HG03175 (cell line): ENCODE data around the gene TRABD.

Experiments
- ATAC-seq: cut with Tn5 transposase; IDR thresholded peaks from one replicate; pipeline ENCODE4 v1.9.1; 2021; ENCODE audit warnings: mild to moderate bottlenecking, moderate library complexity; ENCODE audit not compliant: unreplicated experiment

Gene TRABD

GRCh38 chr22:50216684-50217520 is 31.2 kb downstream of the TRABD start:
- ATAC-seq, result no peak

- ATAC-seq, result no peak
These were observed 31.9 kb downstream of the TRABD start for GRCh38 chr22:50217543-50218152.

GRCh38 chr22:50218153-50218995 is 32.7 kb downstream of the TRABD start:
- no peak for ATAC-seq

GRCh38 chr22:50218996-50219727 is 33.4 kb downstream of the TRABD start:
- ATAC-seq, result no peak

- no peak for ATAC-seq
These were observed 34.3 kb downstream of the TRABD start for GRCh38 chr22:50219800-50220602.

- no peak for ATAC-seq
These were observed 35.1 kb downstream of the TRABD start for GRCh38 chr22:50220603-50221409.

- no peak for ATAC-seq
These were observed 35.9 kb downstream of the TRABD start for GRCh38 chr22:50221410-50222300.

GRCh38 chr22:50222508-50222907 is 36.8 kb downstream of the TRABD start:
- no peak for ATAC-seq

- ATAC-seq, result no peak
These were observed 38.4 kb downstream of the TRABD start for GRCh38 chr22:50224071-50224470.

- ATAC-seq, result no peak
These were observed 39.7 kb downstream of the TRABD start for GRCh38 chr22:50225200-50225969.

GRCh38 chr22:50226063-50226874 is 40.6 kb downstream of the TRABD start:
- ATAC-seq, result no peak

GRCh38 chr22:50226875-50227165 is 41.1 kb downstream of the TRABD start:
- ATAC-seq, result no peak

- ATAC-seq, result no peak
These were observed 42.0 kb downstream of the TRABD start for GRCh38 chr22:50227579-50228215.

- no peak for ATAC-seq
These were observed 42.7 kb downstream of the TRABD start for GRCh38 chr22:50228366-50228765.

GRCh38 chr22:50229370-50229769 is 43.7 kb downstream of the TRABD start:
- ATAC-seq, result no peak

GRCh38 chr22:50232481-50233151 is 46.9 kb downstream of the TRABD start:
- no peak for ATAC-seq
